BJ (cell line): Measurements from ENCODE around the gene LITAF. TPM values are rescaled to one million over a fixed set of nuclear protein-coding genes. Genes with fewer than 3 reads are reported as not detected.
"Not testable (repeated sequence)": the region's sequence is repeated elsewhere in the genome, so short reads cannot be mapped to it uniquely, and the experiment has no call there.

ENCODE experiments used
- CTCF ChIA-PET: fragments of 350-600 bp; formaldehyde crosslinking; extraction: SDS; loops from one replicate; lab custom pipeline; 2021; ENCODE audit warnings: antibody characterized with exemption, inconsistent platforms; lab: Yijun Ruan, JAX
- POLR2A ChIA-PET: fragments of 300-600 bp; sonication (Branson Sonifier 250); formaldehyde crosslinking; extraction: SDS; loops from one replicate; lab custom pipeline; 2021; ENCODE audit warnings: antibody characterized with exemption; lab: Charles Lee
- DNase-seq: peaks from one replicate; pipeline ENCODE4 v3.0.0-alpha.2; 2011; ENCODE audit warnings: low read depth
- H3K27me3 ChIP-seq: 2 replicates; pipeline ENCODE4 v1.6.0; 2011; ENCODE audit warnings: low read length; ENCODE audit not compliant: control insufficient read depth, insufficient read depth
- H3K36me3 ChIP-seq: 2 replicates; pipeline ENCODE4 v1.5.1; 2011; ENCODE audit warnings: low read length; ENCODE audit not compliant: control insufficient read depth, insufficient read depth
- H3K4me3 ChIP-seq: 2 replicates; pipeline ENCODE4 v1.5.1; 2011; ENCODE audit warnings: low read depth, mild to moderate bottlenecking, control low read depth, low read length
- polyA plus RNA-seq: library from polyadenylated mRNA; depleted of rRNA; stranded (reverse); fragments of >200 nt; gene quantifications from 2 replicates; pipeline ENCODE4 v1.2.3, GENCODE V29; 2011
- TF ChIP-seq, protein P1 (sequence below): IDR thresholded peaks from 2 replicates; pipeline ENCODE4 v1.5.1; 2011; ENCODE audit warnings: low read depth, mild to moderate bottlenecking, control low read depth, inconsistent platforms, low read length, moderate library complexity; ENCODE audit not compliant: insufficient read depth

Gene LITAF
- polyA plus RNA-seq, 1 experiment: 212 TPM

DNA sequence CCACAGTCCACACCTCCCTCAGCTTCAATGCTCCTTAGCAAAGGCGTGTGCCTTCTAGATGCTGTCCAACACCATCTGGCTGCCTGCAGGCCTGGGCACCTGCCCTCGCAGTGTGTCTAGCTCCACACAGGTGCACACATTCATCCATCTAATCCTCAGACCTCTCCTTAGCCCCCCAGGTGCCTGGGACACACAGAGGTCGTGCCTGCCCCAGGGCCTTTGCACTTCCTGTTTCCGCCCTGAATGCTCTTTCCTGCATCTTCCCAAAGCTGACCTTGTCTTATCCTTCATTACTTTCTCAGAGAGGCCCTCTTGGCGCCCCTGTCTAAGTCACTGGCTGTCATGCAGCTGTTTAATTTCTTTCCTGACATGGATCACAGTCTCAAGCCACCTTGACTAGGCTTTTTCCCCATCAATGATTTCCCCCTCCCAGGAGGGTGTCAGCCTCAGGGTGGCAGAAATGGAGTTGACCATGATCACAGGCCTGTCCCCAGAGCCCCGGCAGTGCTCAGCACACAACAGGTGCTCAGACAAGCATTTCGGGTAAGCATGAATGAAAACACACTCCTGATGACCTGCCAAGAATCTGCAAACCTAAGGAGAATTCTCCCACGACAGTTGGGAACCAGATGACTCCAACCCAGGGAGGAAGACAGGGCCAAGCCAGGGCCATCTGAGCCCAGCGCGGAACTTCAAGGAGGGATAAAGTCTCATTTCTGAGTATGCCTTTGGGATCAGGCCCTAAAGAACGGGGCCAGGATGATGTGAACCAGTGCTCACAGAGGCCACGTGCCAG lies 76.3 kb downstream of the LITAF start:
- no peak overlapping the region for H3K4me3 ChIP-seq
- H3K27me3 ChIP-seq: no peaks in the 10 kb centered on the region
- H3K36me3 ChIP-seq: no peaks in the 10 kb centered on the region
- TF ChIP-seq, protein P1, sequence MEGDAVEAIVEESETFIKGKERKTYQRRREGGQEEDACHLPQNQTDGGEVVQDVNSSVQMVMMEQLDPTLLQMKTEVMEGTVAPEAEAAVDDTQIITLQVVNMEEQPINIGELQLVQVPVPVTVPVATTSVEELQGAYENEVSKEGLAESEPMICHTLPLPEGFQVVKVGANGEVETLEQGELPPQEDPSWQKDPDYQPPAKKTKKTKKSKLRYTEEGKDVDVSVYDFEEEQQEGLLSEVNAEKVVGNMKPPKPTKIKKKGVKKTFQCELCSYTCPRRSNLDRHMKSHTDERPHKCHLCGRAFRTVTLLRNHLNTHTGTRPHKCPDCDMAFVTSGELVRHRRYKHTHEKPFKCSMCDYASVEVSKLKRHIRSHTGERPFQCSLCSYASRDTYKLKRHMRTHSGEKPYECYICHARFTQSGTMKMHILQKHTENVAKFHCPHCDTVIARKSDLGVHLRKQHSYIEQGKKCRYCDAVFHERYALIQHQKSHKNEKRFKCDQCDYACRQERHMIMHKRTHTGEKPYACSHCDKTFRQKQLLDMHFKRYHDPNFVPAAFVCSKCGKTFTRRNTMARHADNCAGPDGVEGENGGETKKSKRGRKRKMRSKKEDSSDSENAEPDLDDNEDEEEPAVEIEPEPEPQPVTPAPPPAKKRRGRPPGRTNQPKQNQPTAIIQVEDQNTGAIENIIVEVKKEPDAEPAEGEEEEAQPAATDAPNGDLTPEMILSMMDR: no peak
- POLR2A ChIA-PET: no interaction called here
- CTCF ChIA-PET: interaction anchor here (0.6 kb wide), 1 partner anchor 80 kb away, joined by 3 read pairs; no protein-coding TSS in a partner anchor
- DNase-seq: no peak

DNA sequence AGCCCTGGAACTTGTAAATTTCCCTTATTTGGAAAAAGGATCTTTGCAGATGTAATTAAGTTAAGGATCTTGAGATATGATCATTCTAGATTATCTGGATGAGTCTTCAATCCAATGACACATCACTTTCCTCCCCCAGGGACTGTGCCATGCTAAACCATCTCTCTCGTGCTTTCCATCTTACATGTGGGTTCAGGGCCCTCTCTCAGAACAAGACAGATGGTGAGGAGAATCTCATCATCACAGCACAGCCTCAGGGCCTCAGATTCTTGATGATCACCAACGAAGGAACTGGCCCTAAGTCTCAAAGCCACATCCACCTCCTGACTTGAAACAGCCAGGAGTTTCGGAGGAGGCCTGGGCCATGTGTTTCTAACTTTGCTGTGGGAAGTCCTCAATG lies 78.7 kb downstream of the LITAF start:
- Histone ChIP-seq H3K4me3 (no peak overlapping the region), H3K36me3 (no peaks in the 10 kb centered on the region), H3K27me3 (no peaks in the 10 kb centered on the region)
- DNase-seq: no peak
- POLR2A ChIA-PET: no interaction called here
- TF ChIP-seq, protein P1: no peak
- CTCF ChIA-PET: no interaction called here

DNA sequence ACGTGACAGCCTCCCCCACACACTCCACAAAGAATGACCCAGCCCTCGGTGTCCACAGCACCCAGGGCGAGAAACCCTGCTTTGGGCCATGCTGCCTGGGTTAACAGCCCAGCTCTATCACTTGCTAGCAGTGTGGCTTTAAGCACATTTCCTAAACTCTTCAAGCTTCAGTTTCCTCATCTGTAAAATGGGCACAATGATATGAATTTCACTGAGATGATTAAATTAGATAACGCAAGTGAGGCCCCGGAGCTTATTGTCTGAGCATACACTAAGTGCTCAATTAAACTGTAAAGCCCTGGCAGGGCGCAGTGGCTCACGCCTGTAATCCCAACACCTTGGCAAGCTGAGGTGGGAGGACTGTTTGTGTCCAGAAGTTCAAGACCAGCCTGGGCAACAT lies 79.4 kb downstream of the LITAF start:
- CTCF ChIA-PET: no interaction called here
- POLR2A ChIA-PET: no interaction called here
- no peak overlapping the region for H3K4me3 ChIP-seq

DNA sequence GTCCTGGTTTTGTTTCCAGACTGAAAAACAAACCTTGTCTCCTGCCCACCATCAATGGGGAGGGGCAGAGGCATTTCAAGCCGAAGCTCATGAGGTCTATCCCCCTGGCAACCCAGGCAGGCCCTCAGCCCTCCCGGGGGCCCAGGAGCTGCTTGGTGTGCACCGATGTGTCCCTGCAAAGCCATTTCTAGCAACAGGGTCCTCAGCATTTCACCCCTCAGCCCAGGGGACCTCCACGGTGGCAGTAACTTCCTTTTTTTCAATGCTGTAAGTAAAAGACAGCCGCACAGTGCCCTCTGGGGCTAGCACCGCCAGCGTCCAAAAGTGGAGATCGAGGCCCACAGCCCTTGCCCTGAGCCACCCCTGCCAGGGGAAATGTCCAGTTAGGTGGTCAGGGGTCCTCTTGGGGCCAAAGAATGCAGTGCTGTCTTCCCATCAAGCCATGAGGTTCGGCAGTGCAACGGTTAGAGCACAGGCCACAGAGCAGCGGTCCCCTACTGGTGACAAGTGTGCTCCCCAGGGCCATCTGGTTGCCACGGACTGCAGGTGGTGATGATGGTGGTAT lies 79.9 kb downstream of the LITAF start:
- no peak for DNase-seq
- H3K4me3 ChIP-seq: no peak overlapping the region
- no peaks in the 10 kb centered on the region for H3K27me3 ChIP-seq
- TF ChIP-seq, protein P1: no peak
- ChIA-PET CTCF (no interaction called here), POLR2A (no interaction called here)
- H3K36me3 ChIP-seq: no peaks in the 10 kb centered on the region

More for the DNA sequence above, 79.4 kb downstream of the LITAF start:
- DNase-seq: no peak
- no peaks in the 10 kb centered on the region for H3K27me3 ChIP-seq
- no peaks in the 10 kb centered on the region for H3K36me3 ChIP-seq
- TF ChIP-seq, protein P1: no peak

DNA sequence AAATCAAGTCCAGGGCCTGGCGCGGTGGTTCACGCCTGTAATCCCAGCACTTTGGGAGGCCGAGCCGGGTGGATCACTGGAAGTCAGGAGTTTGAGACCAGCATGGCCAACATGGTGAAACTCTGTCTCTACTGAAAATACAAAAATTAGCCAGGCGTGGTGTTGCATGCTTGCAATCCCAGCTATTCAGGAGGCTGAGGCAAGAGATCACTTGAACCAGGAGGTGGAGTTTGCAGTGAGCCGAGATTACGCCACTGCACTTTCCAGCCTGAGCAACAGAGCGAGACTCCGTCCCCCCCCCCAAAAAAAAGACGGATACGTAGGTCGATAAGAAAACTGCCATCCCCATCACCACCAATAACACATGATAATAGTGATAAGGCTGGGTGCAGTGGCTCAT lies 82.5 kb downstream of the LITAF start:
- CTCF ChIA-PET: interaction anchor here (0.7 kb wide), 1 partner anchor 9 kb away, joined by 3 read pairs; no protein-coding TSS in a partner anchor
- H3K36me3 ChIP-seq, DNase-seq, H3K27me3 ChIP-seq, POLR2A ChIA-PET, H3K4me3 ChIP-seq: not testable (repeated sequence)
